ENCODE measurements around the gene GAS2L2. TPM values are rescaled to one million over a fixed set of nuclear protein-coding genes. Genes with fewer than 3 reads are reported as not detected.
A peak's percentile ranks its signal among the peaks of the same experiment; 100 is the strongest.

Gene GAS2L2
- 0.17 TPM for polyA plus RNA-seq (2012; ENCODE audit: insufficient read depth, insufficient read length, low read depth)

DNA sequence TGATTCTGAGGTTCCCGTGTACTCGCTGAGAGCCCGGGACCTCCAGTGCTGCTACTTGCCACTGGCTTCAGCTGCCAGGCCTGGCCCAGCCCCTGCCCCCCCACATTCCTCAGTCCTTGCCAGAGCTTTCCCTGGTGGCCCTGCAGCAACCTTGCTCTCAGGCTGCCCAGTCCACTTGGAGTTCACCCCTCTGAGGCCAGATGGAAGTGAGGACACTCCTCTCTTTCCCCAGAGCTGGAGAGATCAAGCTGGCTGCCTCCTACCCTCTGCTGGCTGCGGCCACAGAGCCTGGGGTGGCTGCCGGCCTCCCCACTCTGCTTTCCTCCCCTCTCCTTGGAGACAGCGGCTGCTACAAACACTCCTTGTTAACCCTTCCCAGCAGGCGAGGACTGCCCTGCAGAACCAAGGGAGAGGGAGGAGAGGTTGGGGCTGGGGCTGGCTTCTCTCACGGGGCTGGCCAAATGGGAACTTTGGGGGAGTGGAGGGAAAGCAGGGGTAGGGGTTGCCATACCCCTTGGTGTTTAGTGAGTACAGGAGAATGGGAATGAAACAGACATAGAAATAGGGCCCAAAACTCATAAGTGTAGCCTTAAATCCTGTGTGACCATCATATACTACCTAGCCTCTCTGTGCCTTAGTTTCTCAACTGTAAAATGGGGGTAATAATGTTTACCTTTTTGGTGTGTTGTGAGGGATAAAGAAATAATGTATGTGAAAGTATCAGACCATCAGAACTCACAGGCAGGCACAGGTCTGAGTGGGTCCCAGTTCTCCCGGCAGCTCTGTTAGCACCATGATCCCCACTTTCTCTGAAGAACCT lies at the start of gene GAS2L2:
Gene GAS2L2, minus strand, starts transcription at position 295 of the 820 bp plus-strand sequence. CDS start 389 bp downstream, outside the sequence.
- Histone ChIP-seq H3K4me1 (peaks cover 8% of the 10 kb centered on the region), H3K27me3 (no peaks in the 10 kb centered on the region), H3K4me3 (ENCODE audit: low read depth, low read length) (no peak within 1 kb of the TSS), H3K36me3 (no peaks in the 10 kb centered on the region), H3K9me3 (no peaks in the 10 kb centered on the region)
- DNase-seq, result no peak
- TF ChIP-seq, protein P1, sequence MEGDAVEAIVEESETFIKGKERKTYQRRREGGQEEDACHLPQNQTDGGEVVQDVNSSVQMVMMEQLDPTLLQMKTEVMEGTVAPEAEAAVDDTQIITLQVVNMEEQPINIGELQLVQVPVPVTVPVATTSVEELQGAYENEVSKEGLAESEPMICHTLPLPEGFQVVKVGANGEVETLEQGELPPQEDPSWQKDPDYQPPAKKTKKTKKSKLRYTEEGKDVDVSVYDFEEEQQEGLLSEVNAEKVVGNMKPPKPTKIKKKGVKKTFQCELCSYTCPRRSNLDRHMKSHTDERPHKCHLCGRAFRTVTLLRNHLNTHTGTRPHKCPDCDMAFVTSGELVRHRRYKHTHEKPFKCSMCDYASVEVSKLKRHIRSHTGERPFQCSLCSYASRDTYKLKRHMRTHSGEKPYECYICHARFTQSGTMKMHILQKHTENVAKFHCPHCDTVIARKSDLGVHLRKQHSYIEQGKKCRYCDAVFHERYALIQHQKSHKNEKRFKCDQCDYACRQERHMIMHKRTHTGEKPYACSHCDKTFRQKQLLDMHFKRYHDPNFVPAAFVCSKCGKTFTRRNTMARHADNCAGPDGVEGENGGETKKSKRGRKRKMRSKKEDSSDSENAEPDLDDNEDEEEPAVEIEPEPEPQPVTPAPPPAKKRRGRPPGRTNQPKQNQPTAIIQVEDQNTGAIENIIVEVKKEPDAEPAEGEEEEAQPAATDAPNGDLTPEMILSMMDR (IDR thresholded peaks at IDR 0.05; ENCODE audit: low read depth, low read length), result no peak

DNA sequence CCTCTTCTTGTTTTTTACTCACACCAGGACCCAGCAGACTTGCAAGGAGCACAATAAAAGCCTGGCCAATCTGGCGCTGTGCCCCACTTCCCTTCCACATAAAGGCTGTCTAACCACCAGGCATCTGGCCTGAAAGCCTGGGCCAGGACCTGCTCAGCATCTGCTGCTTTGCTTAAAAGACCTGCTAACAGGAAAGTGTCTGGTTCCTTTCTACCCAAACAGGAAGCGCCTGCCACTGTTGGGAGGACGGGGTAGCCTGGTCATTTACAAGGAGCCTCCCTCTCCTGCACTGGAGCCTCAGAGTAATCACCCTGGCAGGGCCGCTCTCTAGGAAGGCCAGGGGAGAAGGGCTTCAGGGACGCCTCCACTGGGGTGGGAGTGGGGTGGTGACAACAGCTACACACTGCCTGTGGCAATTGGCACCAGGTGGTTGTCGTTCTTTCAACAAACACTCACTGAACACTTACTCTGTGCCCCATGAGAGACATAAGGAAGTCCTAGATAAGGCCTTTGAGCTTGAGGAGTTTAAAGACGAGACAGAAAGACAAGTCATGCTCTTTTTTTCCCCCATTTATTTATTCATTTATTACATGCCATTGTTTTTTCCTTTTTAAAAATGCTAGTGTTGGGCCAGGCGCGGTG lies 48.7 kb upstream of the GAS2L2 start:
- Histone ChIP-seq H3K36me3 (no peaks in the 10 kb centered on the region), H3K27me3 (no peaks in the 10 kb centered on the region), H3K4me3 (ENCODE audit: low read depth, low read length) (no peak overlapping the region), H3K4me1 (peaks cover 22% of the 10 kb centered on the region), H3K9me3 (no peaks in the 10 kb centered on the region)
- TF ChIP-seq, protein P1 (IDR thresholded peaks at IDR 0.05; ENCODE audit: low read depth, low read length), result no peak
- peak; percentile 96 for DNase-seq

DNA sequence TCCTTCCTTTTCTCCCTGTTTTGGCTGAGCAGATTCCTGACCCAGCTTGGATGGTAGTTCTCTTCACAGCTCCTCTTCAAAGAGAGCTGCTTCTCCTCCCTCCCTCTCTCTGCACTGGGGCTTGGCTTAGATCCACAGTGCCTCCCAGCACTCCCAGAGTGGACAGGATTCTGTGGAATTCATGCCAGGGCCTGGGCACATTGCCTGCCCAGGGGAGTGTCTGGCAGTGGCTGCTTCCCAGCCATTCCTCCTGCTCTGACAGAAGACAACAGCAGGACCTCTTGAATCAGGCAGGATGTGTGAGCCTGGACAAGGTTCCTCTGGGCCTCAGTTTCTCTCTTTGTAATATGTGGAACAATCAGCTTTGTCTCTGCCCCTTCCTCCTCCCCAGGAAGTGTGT lies 46.9 kb upstream of the GAS2L2 start:
- peaks cover 22% of the 10 kb centered on the region for H3K4me1 ChIP-seq
- peak; percentile 58 for DNase-seq
- TF ChIP-seq, protein P1 (IDR thresholded peaks at IDR 0.05; ENCODE audit: low read depth, low read length), result no peak
- H3K9me3 ChIP-seq, result no peaks in the 10 kb centered on the region
- H3K36me3 ChIP-seq, result no peaks in the 10 kb centered on the region
- H3K27me3 ChIP-seq, result no peaks in the 10 kb centered on the region
- no peak overlapping the region for H3K4me3 ChIP-seq (ENCODE audit: low read depth, low read length)

DNA sequence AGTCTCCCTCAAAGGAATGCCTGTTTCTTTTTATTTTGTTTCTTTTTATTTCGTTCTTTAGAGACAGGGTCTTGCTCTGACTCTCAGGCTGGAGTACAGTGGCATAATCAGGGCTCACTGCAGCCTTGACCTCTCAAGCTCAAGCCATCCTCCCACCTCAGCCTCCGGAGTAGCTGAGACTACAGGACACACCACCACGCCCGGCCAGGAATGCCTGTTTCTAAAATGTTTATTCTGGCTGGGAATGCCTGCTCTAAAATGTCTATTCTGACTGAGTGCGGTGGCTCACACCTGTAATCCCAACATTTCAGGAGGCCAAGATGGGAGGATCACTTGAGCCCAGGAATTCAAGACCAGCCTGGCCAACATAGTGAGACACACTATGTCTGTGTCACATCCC lies 44.9 kb upstream of the GAS2L2 start:
- peaks cover 22% of the 10 kb centered on the region for H3K4me1 ChIP-seq
- H3K27me3 ChIP-seq, result no peaks in the 10 kb centered on the region

DNA sequence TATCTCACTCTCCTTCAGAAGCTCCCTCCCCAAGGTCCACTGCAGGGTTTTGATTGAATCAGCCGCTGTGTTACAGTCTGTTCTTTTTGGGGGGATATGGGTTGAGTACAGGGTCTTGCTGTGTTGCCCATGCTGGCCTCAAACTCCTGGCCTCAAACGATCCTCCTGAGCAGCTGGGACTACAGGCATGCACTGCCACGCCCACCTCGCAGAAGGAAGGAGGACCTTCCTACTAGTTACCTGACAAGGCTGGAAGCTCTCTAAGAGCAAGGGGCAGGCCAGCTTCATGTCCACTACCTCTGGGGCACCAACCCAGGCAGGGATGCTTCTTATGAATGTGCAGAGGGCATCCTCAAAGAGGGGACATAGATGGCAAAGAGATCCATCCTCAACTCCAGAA lies 44.3 kb upstream of the GAS2L2 start:
- H3K4me3 ChIP-seq (ENCODE audit: low read depth, low read length), result no peak overlapping the region
- TF ChIP-seq, protein P1 (IDR thresholded peaks at IDR 0.05; ENCODE audit: low read depth, low read length), result no peak
- no peaks in the 10 kb centered on the region for H3K27me3 ChIP-seq
- DNase-seq, result no peak
- peaks cover 22% of the 10 kb centered on the region for H3K4me1 ChIP-seq
- H3K9me3 ChIP-seq, result no peaks in the 10 kb centered on the region
- no peaks in the 10 kb centered on the region for H3K36me3 ChIP-seq

More for the DNA sequence above, 44.9 kb upstream of the GAS2L2 start:
- H3K9me3 ChIP-seq, result no peaks in the 10 kb centered on the region
- no peaks in the 10 kb centered on the region for H3K36me3 ChIP-seq
- DNase-seq, result no peak
- TF ChIP-seq, protein P1 (IDR thresholded peaks at IDR 0.05; ENCODE audit: low read depth, low read length), result no peak
- H3K4me3 ChIP-seq (ENCODE audit: low read depth, low read length), result no peak overlapping the region

DNA sequence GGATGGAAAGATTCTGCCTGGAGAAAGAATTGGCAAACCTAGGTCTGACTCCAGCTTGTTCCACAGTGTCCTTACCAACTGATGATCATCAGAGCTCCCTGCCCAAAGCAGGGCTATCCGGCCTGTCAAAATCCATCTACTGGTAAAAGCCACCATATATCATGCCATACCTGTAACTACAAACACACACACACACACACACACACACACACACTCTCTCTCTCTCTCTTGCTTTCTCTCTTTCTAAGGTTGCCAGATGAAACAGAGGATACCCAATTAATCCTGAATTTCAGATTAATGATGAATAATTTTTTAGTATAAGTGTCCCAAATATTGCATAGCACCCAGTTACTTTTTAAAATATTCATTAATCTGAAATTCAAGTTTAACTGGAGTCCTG lies 43.9 kb upstream of the GAS2L2 start:
- no peak for DNase-seq
- TF ChIP-seq, protein P1 (IDR thresholded peaks at IDR 0.05; ENCODE audit: low read depth, low read length), result no peak
- Histone ChIP-seq H3K4me3 (ENCODE audit: low read depth, low read length) (no peak overlapping the region), H3K36me3 (no peaks in the 10 kb centered on the region), H3K27me3 (no peaks in the 10 kb centered on the region), H3K4me1 (peaks cover 19% of the 10 kb centered on the region), H3K9me3 (no peaks in the 10 kb centered on the region)
